ENCODE measurements around the gene KLHL1.

Gene KLHL1

DNA sequence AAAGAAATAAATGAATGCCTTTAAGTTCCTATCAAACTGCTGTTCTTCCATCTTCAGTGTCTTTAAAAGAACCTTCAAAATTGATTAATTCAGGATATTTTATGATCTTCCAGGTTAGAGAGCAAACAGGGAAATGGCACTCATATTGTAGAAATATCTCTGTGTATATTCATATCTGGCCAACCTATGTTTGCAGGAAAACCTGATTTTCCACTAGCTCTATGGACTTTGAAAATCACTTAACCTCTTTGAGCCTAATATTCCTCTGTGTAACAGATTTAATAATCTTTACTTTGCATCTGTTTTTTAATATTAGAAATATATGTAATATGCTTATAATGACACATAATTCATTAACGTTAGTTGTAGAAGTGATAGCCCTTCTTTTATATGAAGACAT is 228.3 kb downstream of the KLHL1 start:
- Mint-ChIP-seq H3K27ac (no peak overlapping the region), H3K4me3 (no peak overlapping the region), H3K9me3 (no peaks in the 10 kb centered on the region), H3K27me3 (no peaks in the 10 kb centered on the region), H3K36me3 (no peaks in the 10 kb centered on the region), H3K4me1 (no peaks in the 10 kb centered on the region)
- DNase-seq (ENCODE audit: low spot score in 2 of 2) (no peak), ATAC-seq (ENCODE audit: low read depth) (no peak)

DNA sequence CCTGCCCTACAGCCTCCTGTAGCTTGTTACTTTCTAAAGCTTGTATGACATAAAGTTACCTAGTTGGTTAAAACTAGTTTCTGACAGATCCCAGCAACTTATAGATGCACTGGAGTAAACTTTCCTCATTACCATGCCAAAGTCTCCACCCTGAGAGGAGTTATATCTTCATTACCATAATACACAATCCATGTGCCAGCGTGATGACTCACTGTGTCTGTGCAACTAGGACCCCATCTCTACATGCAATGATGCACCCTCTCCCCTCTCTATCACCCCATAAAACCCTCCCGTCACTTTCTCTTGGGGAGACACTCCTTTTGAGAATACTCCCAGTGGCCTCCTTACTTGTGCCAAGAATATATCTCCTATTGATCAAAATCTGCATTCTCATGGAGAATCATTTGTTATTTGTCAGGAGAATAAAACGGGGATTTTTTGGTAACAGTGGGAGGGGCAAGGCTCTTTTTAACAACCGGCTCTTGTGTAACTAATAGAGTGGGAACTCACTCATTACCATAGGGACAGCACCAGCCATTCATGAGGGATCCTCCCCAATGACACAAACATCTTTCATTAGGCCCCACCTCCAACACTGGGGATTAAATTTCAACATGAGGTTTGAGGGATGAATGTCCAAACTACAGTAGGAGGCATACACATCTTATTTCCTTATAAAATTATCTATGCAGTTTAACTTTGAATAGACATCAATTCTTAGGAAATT is 235.8 kb downstream of the KLHL1 start:
- no peaks in the 10 kb centered on the region for H3K36me3 Mint-ChIP-seq
- H3K27ac Mint-ChIP-seq: no peak overlapping the region
- H3K4me3 Mint-ChIP-seq: no peak overlapping the region
- no peak for ATAC-seq (ENCODE audit: low read depth)
- no peak for DNase-seq (ENCODE audit: low spot score in 2 of 2)
- no peaks in the 10 kb centered on the region for H3K4me1 Mint-ChIP-seq
- no peaks in the 10 kb centered on the region for H3K27me3 Mint-ChIP-seq
- no peaks in the 10 kb centered on the region for H3K9me3 Mint-ChIP-seq

DNA sequence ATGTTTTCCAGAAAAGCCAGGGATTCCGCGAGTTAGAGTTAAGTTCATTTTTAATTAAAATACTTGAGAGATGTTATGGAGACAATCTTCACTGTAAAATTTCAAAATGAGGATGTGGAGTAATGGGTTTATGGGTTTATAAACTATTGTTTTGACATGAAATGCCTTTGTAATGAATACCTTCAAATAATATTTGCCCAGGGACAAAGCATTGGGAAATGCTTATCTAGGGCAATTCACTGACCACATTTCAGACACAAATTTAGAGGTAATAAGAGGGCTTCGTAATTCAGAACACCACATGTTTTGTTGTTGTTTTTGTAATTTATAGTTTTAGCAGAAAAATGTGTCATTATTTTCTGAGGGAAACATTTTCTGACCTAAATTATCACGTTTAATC is 241.7 kb downstream of the KLHL1 start:
- H3K27ac Mint-ChIP-seq: no peak overlapping the region
- H3K9me3 Mint-ChIP-seq: no peaks in the 10 kb centered on the region
- no peaks in the 10 kb centered on the region for H3K27me3 Mint-ChIP-seq
- DNase-seq (ENCODE audit: low spot score in 2 of 2): no peak
- ATAC-seq (ENCODE audit: low read depth): no peak
- H3K36me3 Mint-ChIP-seq: no peaks in the 10 kb centered on the region
- no peak overlapping the region for H3K4me3 Mint-ChIP-seq
- no peaks in the 10 kb centered on the region for H3K4me1 Mint-ChIP-seq

GRCh38 chr13:69857183-69857821 is 250.9 kb downstream of the KLHL1 start:
- peaks cover 2% of the 10 kb centered on the region for H3K27me3 Mint-ChIP-seq
- H3K27ac Mint-ChIP-seq: no peak overlapping the region
- ATAC-seq (ENCODE audit: low read depth) (peak; percentile 39), DNase-seq (ENCODE audit: low spot score in 2 of 2) (peak in 1 of 2 donors; percentile 8)
- no peak overlapping the region for H3K4me3 Mint-ChIP-seq
- no peaks in the 10 kb centered on the region for H3K4me1 Mint-ChIP-seq
- H3K36me3 Mint-ChIP-seq: no peaks in the 10 kb centered on the region
- no peaks in the 10 kb centered on the region for H3K9me3 Mint-ChIP-seq

DNA sequence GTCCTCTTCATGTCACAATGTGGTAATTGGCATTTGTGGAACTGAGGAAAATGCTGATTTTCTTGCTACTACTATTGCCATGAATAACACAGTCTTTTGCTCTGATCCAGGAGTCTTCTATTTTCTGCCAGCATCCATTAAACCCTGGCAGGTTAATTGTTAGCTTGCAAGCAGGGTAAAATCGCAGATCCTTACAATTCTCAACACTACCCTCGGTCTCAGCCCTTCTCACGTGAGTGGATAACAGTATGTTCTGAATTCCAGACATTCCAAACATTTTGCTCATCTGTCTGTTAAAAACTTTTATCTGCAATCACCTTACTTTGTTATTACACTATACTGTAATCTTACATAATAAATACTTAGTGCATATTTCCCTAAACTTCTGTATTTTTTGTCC is 251.9 kb downstream of the KLHL1 start:
- Mint-ChIP-seq H3K27ac (no peak overlapping the region), H3K36me3 (no peaks in the 10 kb centered on the region), H3K4me3 (no peak overlapping the region), H3K4me1 (no peaks in the 10 kb centered on the region), H3K9me3 (no peaks in the 10 kb centered on the region), H3K27me3 (peaks cover 2% of the 10 kb centered on the region)
- ATAC-seq (ENCODE audit: low read depth) (no peak), DNase-seq (ENCODE audit: low spot score in 2 of 2) (no peak)

- Mint-ChIP-seq H3K27ac (no peak overlapping the region), H3K9me3 (no peaks in the 10 kb centered on the region), H3K27me3 (no peaks in the 10 kb centered on the region), H3K4me3 (no peak overlapping the region), H3K4me1 (no peaks in the 10 kb centered on the region), H3K36me3 (no peaks in the 10 kb centered on the region)
- ATAC-seq (ENCODE audit: low read depth) (no peak), DNase-seq (ENCODE audit: low spot score in 2 of 2) (no peak)
Measured at GRCh38 chr13:69828527-69828926, 279.7 kb downstream of the KLHL1 start.

DNA sequence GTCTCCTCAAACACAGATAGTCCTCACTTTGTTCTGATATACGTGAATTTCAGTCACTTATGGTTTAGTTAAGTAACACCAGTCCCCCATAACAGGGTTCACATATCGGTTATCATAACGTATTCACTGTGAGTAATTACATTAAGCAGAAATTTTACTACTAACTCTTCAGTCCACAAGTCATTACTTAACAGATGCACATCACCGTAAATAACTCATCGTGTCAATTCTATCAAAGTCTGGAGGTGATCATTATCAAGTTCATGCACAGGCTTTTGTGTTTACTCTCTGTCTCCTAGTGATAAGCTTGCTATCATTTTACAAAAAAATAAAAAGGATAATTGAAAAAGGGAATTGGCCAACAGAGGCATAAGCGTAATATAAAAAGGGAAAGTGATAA is 288.1 kb downstream of the KLHL1 start:
- no peaks in the 10 kb centered on the region for H3K4me1 Mint-ChIP-seq
- DNase-seq (ENCODE audit: low spot score in 2 of 2) (no peak), ATAC-seq (ENCODE audit: low read depth) (no peak)
- no peaks in the 10 kb centered on the region for H3K36me3 Mint-ChIP-seq
- no peaks in the 10 kb centered on the region for H3K27me3 Mint-ChIP-seq
- no peak overlapping the region for H3K4me3 Mint-ChIP-seq
- no peak overlapping the region for H3K27ac Mint-ChIP-seq
- H3K9me3 Mint-ChIP-seq: peaks cover 1% of the 10 kb centered on the region

- H3K36me3 Mint-ChIP-seq: no peaks in the 10 kb centered on the region
- ATAC-seq (ENCODE audit: low read depth) (no peak), DNase-seq (ENCODE audit: low spot score in 2 of 2) (no peak)
- H3K27me3 Mint-ChIP-seq: no peaks in the 10 kb centered on the region
- H3K4me3 Mint-ChIP-seq: no peak overlapping the region
- no peaks in the 10 kb centered on the region for H3K4me1 Mint-ChIP-seq
- no peak overlapping the region for H3K27ac Mint-ChIP-seq
- H3K9me3 Mint-ChIP-seq: peaks cover 5% of the 10 kb centered on the region
Measured at GRCh38 chr13:69817333-69817869, 290.9 kb downstream of the KLHL1 start.

DNA sequence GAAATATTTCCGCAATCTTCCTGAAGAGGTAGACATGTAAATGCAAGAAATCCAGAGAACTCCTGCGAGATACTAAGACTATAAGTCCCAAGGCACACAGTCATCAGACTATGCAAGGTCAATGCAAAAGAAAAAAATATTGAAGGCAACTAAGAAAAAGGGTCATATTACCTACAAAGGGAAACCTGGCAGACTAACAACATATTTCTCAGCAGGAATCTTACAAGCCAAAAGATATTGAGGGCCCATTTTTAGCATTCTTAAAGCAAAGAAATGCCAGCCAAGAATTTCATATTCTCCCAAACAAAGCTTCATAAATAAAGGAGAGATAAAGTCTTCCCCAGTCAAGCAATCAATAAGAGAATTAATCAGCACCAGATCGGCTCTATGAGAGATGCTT is 299.1 kb downstream of the KLHL1 start:
- H3K27ac Mint-ChIP-seq: no peak overlapping the region
- no peaks in the 10 kb centered on the region for H3K36me3 Mint-ChIP-seq
- H3K27me3 Mint-ChIP-seq: no peaks in the 10 kb centered on the region
- ATAC-seq (ENCODE audit: low read depth): no peak
- no peaks in the 10 kb centered on the region for H3K4me1 Mint-ChIP-seq
- H3K9me3 Mint-ChIP-seq: peaks cover 7% of the 10 kb centered on the region
- no peak for DNase-seq (ENCODE audit: low spot score in 2 of 2)
- H3K4me3 Mint-ChIP-seq: no peak overlapping the region

DNA sequence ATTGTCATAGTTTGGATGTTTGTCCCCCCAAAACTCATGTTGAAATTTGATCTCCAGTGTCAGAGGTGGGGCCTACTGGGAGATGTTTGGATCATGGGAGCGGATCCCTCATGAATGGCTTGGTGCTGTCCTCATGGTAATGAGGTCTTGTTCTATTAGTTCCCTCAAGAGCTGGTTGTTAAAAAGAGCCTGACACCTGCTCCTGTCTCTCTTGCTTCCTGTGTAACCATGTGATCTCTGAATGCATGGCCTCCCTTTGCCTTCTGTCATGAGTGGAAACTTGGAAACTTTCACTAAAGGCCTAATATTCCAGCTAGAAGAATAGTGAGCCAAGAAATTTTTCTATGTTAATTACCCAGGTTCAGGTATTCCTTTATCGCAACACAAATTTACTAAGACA is 312.0 kb downstream of the KLHL1 start:
- Mint-ChIP-seq H3K36me3 (no peaks in the 10 kb centered on the region), H3K27me3 (no peaks in the 10 kb centered on the region), H3K9me3 (peaks cover 2% of the 10 kb centered on the region), H3K4me1 (no peaks in the 10 kb centered on the region), H3K4me3 (no peak overlapping the region), H3K27ac (no peak overlapping the region)
- ATAC-seq (ENCODE audit: low read depth): no peak
- DNase-seq (ENCODE audit: low spot score in 2 of 2): no peak

GRCh38 chr13:69793783-69794453 is 314.3 kb downstream of the KLHL1 start:
- peaks cover 2% of the 10 kb centered on the region for H3K9me3 Mint-ChIP-seq

DNA sequence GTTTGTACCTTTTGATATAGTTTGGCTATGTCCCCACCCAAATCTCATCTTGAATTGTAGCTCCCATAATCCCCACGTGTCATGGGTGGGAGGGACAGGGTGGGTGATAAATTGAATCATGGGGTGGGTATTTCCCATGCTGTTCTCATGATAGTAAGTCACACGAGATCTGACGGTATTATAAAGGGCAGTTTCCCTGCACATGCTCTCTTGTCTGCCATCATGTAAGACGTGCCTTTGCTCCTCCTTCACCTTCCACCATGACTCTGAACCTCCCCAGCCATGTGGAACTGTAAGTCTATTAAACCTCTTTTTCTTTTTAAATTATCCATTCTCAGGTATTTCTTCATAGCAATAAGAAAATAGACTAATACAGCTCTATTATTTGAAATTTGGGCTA is 331.3 kb downstream of the KLHL1 start:
- DNase-seq (ENCODE audit: low spot score in 2 of 2) (no peak), ATAC-seq (ENCODE audit: low read depth) (no peak)
- H3K27me3 Mint-ChIP-seq: no peaks in the 10 kb centered on the region
- no peaks in the 10 kb centered on the region for H3K4me1 Mint-ChIP-seq
- no peak overlapping the region for H3K4me3 Mint-ChIP-seq
- H3K9me3 Mint-ChIP-seq: peaks cover 5% of the 10 kb centered on the region
- H3K27ac Mint-ChIP-seq: no peak overlapping the region
- H3K36me3 Mint-ChIP-seq: no peaks in the 10 kb centered on the region

More at GRCh38 chr13:69793783-69794453, 314.3 kb downstream of the KLHL1 start:
- no peaks in the 10 kb centered on the region for H3K27me3 Mint-ChIP-seq
- H3K36me3 Mint-ChIP-seq: no peaks in the 10 kb centered on the region
- H3K27ac Mint-ChIP-seq: no peak overlapping the region
- no peaks in the 10 kb centered on the region for H3K4me1 Mint-ChIP-seq
- no peak overlapping the region for H3K4me3 Mint-ChIP-seq
- DNase-seq (ENCODE audit: low spot score in 2 of 2): no peak
- ATAC-seq (ENCODE audit: low read depth): no peak

DNA sequence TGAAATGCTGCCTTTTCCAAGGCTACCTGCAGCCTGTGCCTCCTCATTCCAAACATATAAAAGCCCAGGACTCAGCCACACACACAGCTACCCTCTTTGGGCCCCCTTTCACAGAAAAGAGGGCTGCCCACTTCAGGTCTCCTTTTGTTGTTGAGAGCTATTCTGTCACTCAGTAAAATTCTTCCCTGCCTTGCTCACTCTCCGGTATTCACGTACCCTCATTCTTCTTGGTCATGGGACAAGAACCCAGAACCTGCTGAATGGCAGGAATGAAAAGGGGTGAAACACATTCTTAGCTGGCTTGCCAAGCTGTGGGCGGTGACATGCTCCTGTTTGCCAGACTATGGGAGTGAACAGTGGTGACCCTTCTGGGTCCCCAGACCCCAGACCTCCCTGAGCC is 338.6 kb downstream of the KLHL1 start:
- H3K27me3 Mint-ChIP-seq: no peaks in the 10 kb centered on the region
- no peak overlapping the region for H3K4me3 Mint-ChIP-seq
- H3K4me1 Mint-ChIP-seq: no peaks in the 10 kb centered on the region
- no peak overlapping the region for H3K27ac Mint-ChIP-seq
- H3K9me3 Mint-ChIP-seq: peaks cover 1% of the 10 kb centered on the region
- no peaks in the 10 kb centered on the region for H3K36me3 Mint-ChIP-seq
- no peak for DNase-seq (ENCODE audit: low spot score in 2 of 2)
- ATAC-seq (ENCODE audit: low read depth): no peak

DNA sequence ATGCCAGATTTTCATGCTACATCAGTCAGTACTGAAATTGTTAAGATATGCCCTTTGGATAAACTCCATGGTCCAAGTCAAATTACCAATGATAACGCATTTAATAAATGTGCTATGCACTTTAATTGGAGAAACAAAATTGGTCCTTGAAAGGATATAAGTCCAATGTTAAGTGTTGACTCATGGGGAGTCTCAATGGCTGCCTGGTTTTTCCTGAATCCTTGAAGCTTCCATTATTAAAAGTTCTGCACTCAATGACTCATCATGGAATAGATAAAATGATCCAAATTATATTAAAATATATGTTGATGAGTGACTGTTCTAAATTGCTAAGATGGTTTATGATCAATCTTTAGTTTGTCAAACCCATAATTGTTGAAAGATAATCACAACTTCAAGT is 346.7 kb downstream of the KLHL1 start:
- DNase-seq (ENCODE audit: low spot score in 2 of 2) (no peak), ATAC-seq (ENCODE audit: low read depth) (no peak)
- H3K4me1 Mint-ChIP-seq: no peaks in the 10 kb centered on the region
- H3K4me3 Mint-ChIP-seq: no peak overlapping the region
- no peaks in the 10 kb centered on the region for H3K36me3 Mint-ChIP-seq
- H3K27me3 Mint-ChIP-seq: no peaks in the 10 kb centered on the region
- no peak overlapping the region for H3K27ac Mint-ChIP-seq
- no peaks in the 10 kb centered on the region for H3K9me3 Mint-ChIP-seq
